ENCODE data around the gene CIROP. TPM values are rescaled to one million over a fixed set of nuclear protein-coding genes. Genes with fewer than 3 reads are reported as not detected.
A peak's percentile ranks its signal among the peaks of the same experiment; 100 is the strongest.

Gene CIROP, protein sequence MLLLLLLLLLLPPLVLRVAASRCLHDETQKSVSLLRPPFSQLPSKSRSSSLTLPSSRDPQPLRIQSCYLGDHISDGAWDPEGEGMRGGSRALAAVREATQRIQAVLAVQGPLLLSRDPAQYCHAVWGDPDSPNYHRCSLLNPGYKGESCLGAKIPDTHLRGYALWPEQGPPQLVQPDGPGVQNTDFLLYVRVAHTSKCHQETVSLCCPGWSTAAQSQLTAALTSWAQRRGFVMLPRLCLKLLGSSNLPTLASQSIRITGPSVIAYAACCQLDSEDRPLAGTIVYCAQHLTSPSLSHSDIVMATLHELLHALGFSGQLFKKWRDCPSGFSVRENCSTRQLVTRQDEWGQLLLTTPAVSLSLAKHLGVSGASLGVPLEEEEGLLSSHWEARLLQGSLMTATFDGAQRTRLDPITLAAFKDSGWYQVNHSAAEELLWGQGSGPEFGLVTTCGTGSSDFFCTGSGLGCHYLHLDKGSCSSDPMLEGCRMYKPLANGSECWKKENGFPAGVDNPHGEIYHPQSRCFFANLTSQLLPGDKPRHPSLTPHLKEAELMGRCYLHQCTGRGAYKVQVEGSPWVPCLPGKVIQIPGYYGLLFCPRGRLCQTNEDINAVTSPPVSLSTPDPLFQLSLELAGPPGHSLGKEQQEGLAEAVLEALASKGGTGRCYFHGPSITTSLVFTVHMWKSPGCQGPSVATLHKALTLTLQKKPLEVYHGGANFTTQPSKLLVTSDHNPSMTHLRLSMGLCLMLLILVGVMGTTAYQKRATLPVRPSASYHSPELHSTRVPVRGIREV
- not detected for total RNA-seq

- Mint-ChIP-seq H3K27ac (peak within 1 kb of the TSS in 1 of 2 donors; percentile 31), H3K9me3 (no peaks in the 10 kb centered on the region), H3K36me3 (no peaks in the 10 kb centered on the region)
- no peak for DNase-seq (ENCODE audit: low spot score in 2 of 2)
- no peak for ATAC-seq
Observed at GRCh38 chr14:23104591-23105347, at the start of gene CIROP. Gene CIROP (minus strand): TSS chr14:23104989. CDS start chr14:23104920, 69 bp downstream.

DNA sequence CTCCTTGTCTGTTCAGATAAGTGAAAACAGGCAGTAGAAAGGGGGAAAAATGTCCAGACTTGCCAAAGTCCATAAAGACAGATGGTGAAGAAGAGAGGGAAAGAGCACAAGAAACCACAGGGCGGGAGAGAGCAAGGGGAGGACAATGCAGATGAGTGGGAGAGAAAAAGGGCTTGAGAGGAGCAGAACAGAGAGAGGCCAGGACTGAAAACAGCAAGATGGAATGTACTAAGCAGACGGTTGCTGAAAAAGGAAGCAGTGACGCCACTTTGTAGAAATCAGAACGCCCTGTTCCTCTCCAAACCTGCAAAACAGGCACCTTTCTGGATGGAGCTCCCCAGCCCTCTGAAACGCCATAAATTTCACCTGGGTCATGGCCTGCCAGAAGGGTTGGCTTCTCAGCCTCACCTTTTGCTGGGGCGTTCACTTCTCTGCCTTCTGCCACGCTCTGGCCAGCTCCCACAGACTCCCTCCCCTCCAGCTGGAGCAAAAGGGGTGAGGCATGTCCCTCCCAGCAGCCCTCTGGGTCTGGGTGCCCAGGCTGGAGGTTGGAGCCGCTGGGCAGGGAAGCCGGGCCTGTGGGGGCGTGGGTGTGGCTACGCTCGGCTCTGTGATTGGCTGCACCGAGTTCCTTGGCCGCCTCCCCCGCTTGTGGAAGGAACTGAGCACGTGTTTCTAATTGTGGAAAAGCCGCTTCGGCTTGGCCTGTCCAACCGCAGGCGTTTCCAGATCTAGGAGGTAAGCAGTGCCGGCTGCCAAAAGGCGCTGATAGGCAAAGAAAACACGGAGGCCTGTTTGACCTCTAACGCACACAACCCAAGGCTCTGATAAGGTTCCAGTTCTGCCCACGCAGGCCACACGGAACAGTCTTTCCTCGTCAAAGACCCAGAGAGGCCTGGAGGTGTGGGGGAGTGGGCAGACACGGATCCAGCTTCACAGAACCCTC, 49.3 kb upstream of the CIROP start:
- no peaks in the 10 kb centered on the region for H3K9me3 Mint-ChIP-seq
- H3K36me3 Mint-ChIP-seq, result no peaks in the 10 kb centered on the region
- H3K27ac Mint-ChIP-seq, result no peak overlapping the region
- ATAC-seq (peak in 1 of 2 donors; percentile 50), DNase-seq (ENCODE audit: low spot score in 2 of 2) (no peak)

DNA sequence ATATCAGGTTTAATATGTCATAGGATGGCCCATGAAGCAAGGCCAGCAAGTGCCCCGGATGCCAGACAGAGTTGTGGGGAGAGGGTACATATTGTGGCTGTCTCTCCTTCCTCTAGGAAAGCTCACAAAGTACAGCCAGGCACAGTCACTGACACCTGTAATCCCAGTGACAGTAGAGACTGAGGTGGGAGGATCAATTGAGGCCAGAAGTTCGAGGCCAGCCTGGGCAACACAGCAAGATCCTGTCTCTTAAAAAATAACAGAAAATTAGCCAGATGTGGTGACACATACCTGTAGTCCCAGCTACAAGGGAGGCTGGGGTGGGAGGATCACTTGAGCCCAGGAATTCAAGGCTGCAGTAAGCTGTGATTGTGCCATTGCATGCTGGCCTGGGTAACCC, 46.6 kb upstream of the CIROP start:
- Mint-ChIP-seq H3K36me3 (no peaks in the 10 kb centered on the region), H3K27ac (peak overlapping the region in 1 of 2 donors; percentile 33), H3K9me3 (no peaks in the 10 kb centered on the region)
- ATAC-seq (no peak), DNase-seq (ENCODE audit: low spot score in 2 of 2) (no peak)

GRCh38 chr14:23149745-23150144, 45.0 kb upstream of the CIROP start:
- no peak for DNase-seq (ENCODE audit: low spot score in 2 of 2)
- no peak overlapping the region for H3K27ac Mint-ChIP-seq
- H3K36me3 Mint-ChIP-seq, result no peaks in the 10 kb centered on the region
- no peaks in the 10 kb centered on the region for H3K9me3 Mint-ChIP-seq
- no peak for ATAC-seq

GRCh38 chr14:23148591-23149249, 43.9 kb upstream of the CIROP start:
- no peak overlapping the region for H3K27ac Mint-ChIP-seq
- DNase-seq (ENCODE audit: low spot score in 2 of 2), result no peak
- H3K9me3 Mint-ChIP-seq, result no peaks in the 10 kb centered on the region
- no peaks in the 10 kb centered on the region for H3K36me3 Mint-ChIP-seq
- no peak for ATAC-seq

- Mint-ChIP-seq H3K27ac (peak overlapping the region in 1 of 2 donors; percentile 20), H3K9me3 (no peaks in the 10 kb centered on the region), H3K36me3 (no peaks in the 10 kb centered on the region)
- DNase-seq (ENCODE audit: low spot score in 2 of 2) (no peak), ATAC-seq (no peak)
Observed at GRCh38 chr14:23147676-23148075, 42.9 kb upstream of the CIROP start.

- DNase-seq (ENCODE audit: low spot score in 2 of 2), result no peak
- peak overlapping the region in 1 of 2 donors; percentile 20 for H3K27ac Mint-ChIP-seq
- H3K9me3 Mint-ChIP-seq, result no peaks in the 10 kb centered on the region
- no peak for ATAC-seq
- H3K36me3 Mint-ChIP-seq, result no peaks in the 10 kb centered on the region
Observed at GRCh38 chr14:23146980-23147379, 42.2 kb upstream of the CIROP start.

GRCh38 chr14:23146351-23146910, 41.6 kb upstream of the CIROP start:
- Mint-ChIP-seq H3K36me3 (no peaks in the 10 kb centered on the region), H3K9me3 (no peaks in the 10 kb centered on the region), H3K27ac (peak overlapping the region in 1 of 2 donors; percentile 20)
- DNase-seq (ENCODE audit: low spot score in 2 of 2), result no peak
- peak in 1 of 2 donors; percentile 56 for ATAC-seq

DNA sequence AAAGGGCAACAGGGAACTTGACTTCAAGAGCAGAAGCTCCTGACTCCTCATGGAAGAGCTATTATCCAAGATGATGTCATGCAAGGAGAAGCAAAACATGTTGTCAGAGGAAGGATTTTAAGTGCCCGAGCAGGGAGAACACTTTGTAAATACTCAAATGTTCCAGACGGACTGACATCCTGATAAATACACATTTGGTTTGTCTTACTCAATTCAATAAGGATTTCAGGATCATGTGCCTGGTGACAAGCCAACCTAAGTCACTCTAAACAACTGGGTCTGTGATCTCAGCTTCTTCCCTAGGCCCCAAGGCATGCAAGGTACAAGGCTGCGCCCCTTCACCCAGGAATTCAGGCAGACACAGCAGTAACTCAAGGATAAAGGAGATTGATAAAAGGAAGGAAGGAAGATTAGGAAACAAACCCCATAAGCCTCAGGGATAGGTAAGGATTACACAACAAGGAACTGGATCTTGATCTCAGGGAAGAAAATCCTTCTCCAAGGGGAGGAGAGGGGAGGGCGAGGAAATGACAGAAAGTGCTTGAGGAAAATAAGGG, 41.1 kb upstream of the CIROP start:
- H3K27ac Mint-ChIP-seq, result peak overlapping the region in 1 of 2 donors; percentile 38

DNA sequence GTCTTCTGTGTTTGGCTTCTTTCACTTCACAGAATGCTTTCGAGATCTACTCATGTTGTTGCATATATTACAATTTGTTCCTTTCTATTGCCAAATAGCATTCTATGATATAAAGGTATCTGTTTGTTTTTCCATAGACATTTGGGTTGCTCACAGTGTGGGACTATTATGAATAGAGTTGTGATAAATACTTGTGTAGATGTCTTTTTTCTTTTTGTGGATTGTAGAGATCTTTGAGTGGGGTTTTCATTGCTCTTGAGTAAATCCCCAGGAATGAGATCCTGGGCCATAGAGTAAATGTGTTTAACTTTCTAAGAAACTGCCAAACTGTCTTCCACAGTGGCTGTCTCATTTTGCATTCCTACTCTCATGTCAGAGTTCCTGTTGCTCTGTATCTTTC, 39.1 kb upstream of the CIROP start:
- ATAC-seq, result no peak
- Mint-ChIP-seq H3K9me3 (no peaks in the 10 kb centered on the region), H3K27ac (no peak overlapping the region), H3K36me3 (no peaks in the 10 kb centered on the region)
- no peak for DNase-seq (ENCODE audit: low spot score in 2 of 2)

More for the DNA sequence above, 41.1 kb upstream of the CIROP start:
- ATAC-seq (no peak), DNase-seq (ENCODE audit: low spot score in 2 of 2) (no peak)
- H3K36me3 Mint-ChIP-seq, result no peaks in the 10 kb centered on the region
- H3K9me3 Mint-ChIP-seq, result no peaks in the 10 kb centered on the region

GRCh38 chr14:23142826-23143225, 38.0 kb upstream of the CIROP start:
- Mint-ChIP-seq H3K36me3 (no peaks in the 10 kb centered on the region), H3K27ac (no peak overlapping the region), H3K9me3 (no peaks in the 10 kb centered on the region)
- ATAC-seq (no peak), DNase-seq (ENCODE audit: low spot score in 2 of 2) (no peak)

GRCh38 chr14:23141706-23142444, 37.1 kb upstream of the CIROP start:
- no peak for ATAC-seq
- Mint-ChIP-seq H3K27ac (peak overlapping the region in 1 of 2 donors; percentile 24), H3K36me3 (no peaks in the 10 kb centered on the region)

GRCh38 chr14:23140371-23140770, 35.6 kb upstream of the CIROP start:
- DNase-seq (ENCODE audit: low spot score in 2 of 2) (no peak), ATAC-seq (no peak)
- H3K9me3 Mint-ChIP-seq, result no peaks in the 10 kb centered on the region
- no peak overlapping the region for H3K27ac Mint-ChIP-seq
- no peaks in the 10 kb centered on the region for H3K36me3 Mint-ChIP-seq

More at GRCh38 chr14:23141706-23142444, 37.1 kb upstream of the CIROP start:
- H3K9me3 Mint-ChIP-seq, result no peaks in the 10 kb centered on the region
- no peak for DNase-seq (ENCODE audit: low spot score in 2 of 2)

- no peaks in the 10 kb centered on the region for H3K36me3 Mint-ChIP-seq
- ATAC-seq (no peak), DNase-seq (ENCODE audit: low spot score in 2 of 2) (no peak)
- peak overlapping the region in 1 of 2 donors; percentile 50 for H3K27ac Mint-ChIP-seq
- no peaks in the 10 kb centered on the region for H3K9me3 Mint-ChIP-seq
Observed at GRCh38 chr14:23139874-23140273, 35.1 kb upstream of the CIROP start.

Measured in activated naive CD4-positive, alpha-beta T cell treated with anti-CD3 and anti-CD28 coated beads, Interleukin-2, amount 50 U/mL, for 72 hours (primary cell).